Smooth muscle cell (in vitro differentiated cells): Measurements from ENCODE around the gene KMT2B. TPM values are rescaled to one million over a fixed set of nuclear protein-coding genes. Genes with fewer than 3 reads are reported as not detected.

Experiments used
- DNase-seq: peaks from one replicate; lab custom pipeline; 2025; ENCODE audit not compliant: unreplicated experiment; lab: John Stamatoyannopoulos, UW
- H2AFZ ChIP-seq: fragments of 200-600 bp; sonication (generic); 2 replicates; pipeline ENCODE4 v1.6.0; 2016; ENCODE audit warnings: antibody characterized with exemption, low read depth, mild to moderate bottlenecking
- H3F3A ChIP-seq: fragments of 200-600 bp; sonication (generic); 2 replicates; pipeline ENCODE4 v1.6.0; 2017; ENCODE audit warnings: antibody characterized with exemption, low read depth
- H3K27ac ChIP-seq: fragments of 200-600 bp; sonication (generic); 2 replicates; pipeline ENCODE4 v1.5.1; 2016; ENCODE audit warnings: low read depth, mild to moderate bottlenecking
- H3K27me3 ChIP-seq: fragments of 200-600 bp; sonication (generic); 2 replicates; pipeline ENCODE4 v1.6.1; 2016; ENCODE audit warnings: low read depth, mild to moderate bottlenecking
- H3K36me3 ChIP-seq: fragments of 200-600 bp; sonication (generic); 2 replicates; pipeline ENCODE4 v1.5.1; 2016; ENCODE audit warnings: low read depth
- H3K4me1 ChIP-seq: fragments of 200-600 bp; sonication (generic); 2 replicates; pipeline ENCODE4 v1.5.1; 2016; ENCODE audit warnings: low read depth
- H3K4me2 ChIP-seq: fragments of 200-600 bp; sonication (generic); 2 replicates; pipeline ENCODE4 v1.6.0; 2016; ENCODE audit warnings: mild to moderate bottlenecking
- H3K4me3 ChIP-seq: fragments of 200-600 bp; sonication (generic); 2 replicates; pipeline ENCODE4 v1.5.1; 2016; ENCODE audit warnings: mild to moderate bottlenecking
- H3K79me2 ChIP-seq: fragments of 200-600 bp; sonication (generic); 2 replicates; pipeline ENCODE4 v1.6.0; 2016; ENCODE audit warnings: low read depth, mild to moderate bottlenecking
- H3K9ac ChIP-seq: fragments of 200-600 bp; sonication (generic); 2 replicates; pipeline ENCODE4 v1.6.0; 2016; ENCODE audit warnings: low read depth
- H3K9me3 ChIP-seq: fragments of 200-600 bp; sonication (generic); replicated peaks from 2 replicates; pipeline ENCODE4 v1.5.1; 2016; ENCODE audit warnings: low read depth
- H4K20me1 ChIP-seq: fragments of 200-600 bp; sonication (generic); 2 replicates; pipeline ENCODE4 v1.6.0; 2016; ENCODE audit warnings: low read depth
- CTCF ChIP-seq: fragments of 200-600 bp; sonication (generic); IDR thresholded peaks from 2 replicates; pipeline ENCODE4 v1.5.1; 2017; ENCODE audit warnings: borderline replicate concordance, mild to moderate bottlenecking, antibody characterized with exemption; ENCODE audit not compliant: insufficient read depth, poor library complexity, severe bottlenecking
- WGBS: methylation state at CpG from one replicate; pipeline ENCODE4 v1.1.7; 2016; ENCODE audit warnings: low lambda C conversion rate; 5-methylcytosine and 5-hydroxymethylcytosine counted together
- polyA plus RNA-seq: library from polyadenylated mRNA; unstranded; fragments of >200 nt; fragmentation: Nextera tagmentation; extraction: Ambion mirVana; gene quantifications from 2 replicates; pipeline ENCODE4 v1.2.1, GENCODE V29; 2016
- total RNA-seq: library from RNA; depleted of rRNA; stranded (reverse); fragments of >200 nt; gene quantifications from 2 replicates; pipeline ENCODE4 v1.2.3, GENCODE V29; 2014

The KMT2B gene
- total and polyA plus RNA-seq, 2 experiments from 2014 or later, result 8.8 to 31.1 TPM

- Histone ChIP-seq H3K4me2 (no peak overlapping the region), H3K27me3 (no peaks in the 10 kb centered on the region), H2AFZ (no peak overlapping the region), H3K9ac (no peak overlapping the region), H3K4me3 (no peak overlapping the region), H3K9me3 (no peaks in the 10 kb centered on the region), H3K27ac (no peak overlapping the region), H3K79me2 (peaks cover 3% of the 10 kb centered on the region), H4K20me1 (peaks cover 2% of the 10 kb centered on the region), H3K4me1 (peaks cover 6% of the 10 kb centered on the region), H3K36me3 (no peaks in the 10 kb centered on the region), H3F3A (no peaks in the 10 kb centered on the region)
- TF ChIP-seq CTCF, result no peak
- WGBS, result 83% methylated on average over 2 of the region's 2 CpGs
- DNase-seq, result no peak
These were observed 4.3 kb upstream of the KMT2B start for GRCh38 chr19:35713506-35713850.

- Histone ChIP-seq H3K4me1 (peaks cover 10% of the 10 kb centered on the region), H4K20me1 (peaks cover 7% of the 10 kb centered on the region), H3K9me3 (no peaks in the 10 kb centered on the region), H3K79me2 (peaks cover 8% of the 10 kb centered on the region), H3K4me2 (no peak overlapping the region), H3K9ac (no peak overlapping the region), H3K27ac (no peak overlapping the region), H3K4me3 (no peak overlapping the region), H3F3A (no peaks in the 10 kb centered on the region), H3K27me3 (no peaks in the 10 kb centered on the region), H3K36me3 (no peaks in the 10 kb centered on the region), H2AFZ (no peak overlapping the region)
- 91% methylated on average over 12 of the region's 12 CpGs for WGBS
- no peak for TF ChIP-seq CTCF
- DNase-seq, result no peak
These were observed 3.8 kb upstream of the KMT2B start for GRCh38 chr19:35713904-35714495.

DNA sequence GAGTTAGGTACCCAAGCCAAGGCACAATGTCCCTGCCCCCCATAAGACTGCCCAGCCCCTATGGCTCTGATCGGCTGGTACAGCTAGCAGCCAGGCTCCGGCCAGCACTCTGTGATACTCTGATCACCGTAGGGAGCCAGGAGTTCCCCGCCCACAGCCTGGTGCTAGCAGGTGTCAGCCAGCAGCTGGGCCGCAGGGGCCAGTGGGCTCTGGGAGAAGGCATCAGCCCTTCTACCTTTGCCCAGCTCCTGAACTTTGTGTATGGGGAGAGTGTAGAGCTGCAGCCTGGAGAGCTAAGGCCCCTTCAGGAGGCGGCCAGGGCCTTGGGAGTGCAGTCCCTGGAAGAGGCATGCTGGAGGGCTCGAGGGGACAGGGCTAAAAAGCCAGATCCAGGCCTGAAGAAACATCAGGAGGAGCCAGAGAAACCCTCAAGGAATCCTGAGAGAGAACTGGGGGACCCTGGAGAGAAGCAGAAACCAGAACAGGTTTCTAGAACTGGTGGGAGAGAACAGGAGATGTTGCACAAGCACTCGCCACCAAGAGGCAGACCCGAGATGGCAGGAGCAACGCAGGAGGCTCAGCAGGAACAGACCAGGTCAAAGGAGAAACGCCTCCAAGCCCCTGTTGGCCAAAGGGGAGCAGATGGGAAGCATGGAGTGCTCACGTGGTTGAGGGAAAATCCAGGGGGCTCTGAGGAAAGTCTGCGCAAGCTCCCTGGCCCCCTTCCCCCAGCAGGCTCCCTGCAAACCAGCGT is 3.0 kb upstream of the KMT2B start:
- Histone ChIP-seq H3K27ac (no peak overlapping the region), H3K79me2 (peaks cover 16% of the 10 kb centered on the region), H3F3A (no peaks in the 10 kb centered on the region), H3K36me3 (no peaks in the 10 kb centered on the region), H3K9ac (no peak overlapping the region), H3K4me3 (no peak overlapping the region), H3K9me3 (no peaks in the 10 kb centered on the region), H3K4me1 (peaks cover 12% of the 10 kb centered on the region), H3K27me3 (no peaks in the 10 kb centered on the region), H4K20me1 (peaks cover 15% of the 10 kb centered on the region), H2AFZ (no peak overlapping the region), H3K4me2 (no peak overlapping the region)
- no peak for DNase-seq
- TF ChIP-seq CTCF, result no peak
- WGBS, result 83% methylated on average over 14 of the region's 14 CpGs
